HepG2 (cell line): ENCODE data around the gene PSD4. TPM values are rescaled to one million over a fixed set of nuclear protein-coding genes. Genes with fewer than 3 reads are reported as not detected.

Experiments used
- ATAC-seq: fragments of 200-7000 bp; cut with Tn5 transposase; 3 replicates; pipeline ENCODE4 v1.9.1; 2020; ENCODE audit warnings: mild to moderate bottlenecking, moderate library complexity
- BruUV-seq: library from RNA; stranded (reverse); fragments of 400-500 nt; replicated peaks from 2 replicates; lab custom pipeline; 2021; lab: Mats Ljungman, UMichigan
- CTCF ChIA-PET: fragments of 300-600 bp; formaldehyde crosslinking; extraction: SDS; loops from one replicate; lab custom pipeline; 2021; ENCODE audit warnings: low total read pairs, inconsistent platforms, low intra/inter-chr PET ratio; lab: Yijun Ruan, JAX
- POLR2A ChIA-PET: fragments of 350-600 bp; sonication (Branson Sonifier 250); formaldehyde crosslinking; loops from one replicate; lab custom pipeline; 2020; ENCODE audit warnings: antibody characterized with exemption, inconsistent platforms; lab: Yijun Ruan, JAX
- DNase-seq: peaks from one replicate; pipeline ENCODE4 v3.0.0-alpha.2; 2015; ENCODE audit warnings: low spot score
- FAIRE-seq: peaks from 3 replicates; lab custom pipeline; 2011; peaks lifted over from hg19 to GRCh38; lab: Jason Lieb, UNC
- H2AFZ ChIP-seq: one replicate; pipeline ENCODE4 v1.6.1; 2011; ENCODE audit warnings: low read length, inconsistent platforms
- H3K27ac ChIP-seq: fragments of 300-600 bp; 3 replicates; pipeline ENCODE4 v1.8.0; 2011; ENCODE audit warnings: mixed run types, mild to moderate bottlenecking, mixed read lengths, low read length, inconsistent platforms; ENCODE audit not compliant: insufficient read depth; ENCODE audit errors: extremely low read length
- H3K27me3 ChIP-seq, 2 experiments: fragments of 200-600 bp in 1 of 2; 2 replicates in 1 of 2; 3 replicates in 1 of 2; pipeline versions ENCODE4 v1.6.0 to v1.8.0; 2011; ENCODE audit warnings: low read length in 2 of 2, mild to moderate bottlenecking in 2 of 2, moderate library complexity in 2 of 2, inconsistent platforms in 1 of 2; ENCODE audit not compliant: insufficient read depth in 2 of 2, control insufficient read depth in 1 of 2
- H3K36me3 ChIP-seq, 2 experiments: fragments of 200-600 bp in 1 of 2; replicated peaks in 1 of 2; 2 replicates in 1 of 2; 3 replicates in 1 of 2; pipeline versions ENCODE4 v1.5.1 to v1.8.0; 2011; ENCODE audit warnings: low read length in 2 of 2, inconsistent platforms in 1 of 2; ENCODE audit not compliant: insufficient read depth in 2 of 2, control insufficient read depth in 1 of 2
- H3K4me1 ChIP-seq: 2 replicates; pipeline ENCODE4 v1.5.1; 2012; ENCODE audit warnings: low read length, inconsistent platforms; ENCODE audit not compliant: insufficient read depth
- H3K4me2 ChIP-seq: 2 replicates; pipeline ENCODE4 v1.6.0; 2011; ENCODE audit warnings: low read depth, low read length, inconsistent platforms
- H3K4me3 ChIP-seq, 3 experiments: fragments of 200-600 bp in 1 of 3; sonication (generic), shearing (Covaris generic) in 1 of 3; replicated peaks in 1 of 3; 2 replicates each; pipeline ENCODE4 v1.5.1; 2011 to 2016; ENCODE audit warnings: low read length in 3 of 3, inconsistent platforms in 2 of 3, low read depth in 2 of 3, mild to moderate bottlenecking in 2 of 3, control low read depth in 1 of 3, mixed read lengths in 1 of 3; ENCODE audit not compliant: insufficient read depth in 1 of 3
- H3K79me2 ChIP-seq: one replicate; pipeline ENCODE4 v1.6.1; 2011; ENCODE audit warnings: low read length, inconsistent platforms; ENCODE audit not compliant: insufficient read depth
- H3K9ac ChIP-seq: 2 replicates; pipeline ENCODE4 v1.6.0; 2011; ENCODE audit warnings: mild to moderate bottlenecking, low read depth, low read length, inconsistent platforms; ENCODE audit not compliant: insufficient read depth
- H3K9me3 ChIP-seq: 2 replicates; pipeline ENCODE4 v1.5.1; 2012; ENCODE audit warnings: mild to moderate bottlenecking, low read length
- H4K20me1 ChIP-seq: 2 replicates; pipeline ENCODE4 v1.6.0; 2011; ENCODE audit warnings: inconsistent platforms, mild to moderate bottlenecking, low read length, moderate library complexity; ENCODE audit not compliant: insufficient read depth
- ARID4A ChIP-seq: sonication (generic); formaldehyde crosslinking; IDR thresholded peaks from 2 replicates; pipeline ENCODE4 v1.5.0; 2020; ENCODE audit warnings: mild to moderate bottlenecking, missing genetic modification reagents, borderline replicate concordance
- EP300 ChIP-seq, 3 experiments: sonication (generic) in 1 of 3; formaldehyde crosslinking in 1 of 3; IDR thresholded peaks; 2 replicates each; pipeline versions ENCODE4 v1.5.1 to v1.6.1; 2011 to 2020; ENCODE audit warnings: low read depth in 2 of 3, low read length in 2 of 3, borderline replicate concordance in 1 of 3, improper control_type of control experiment in 1 of 3, mild to moderate bottlenecking in 1 of 3, missing genetic modification reagents in 1 of 3, moderate library complexity in 1 of 3
- HNF1B ChIP-seq: sonication (generic); formaldehyde crosslinking; IDR thresholded peaks from 2 replicates; pipeline ENCODE4 v1.5.1; 2020; ENCODE audit warnings: mild to moderate bottlenecking, moderate library complexity, missing genetic modification reagents
- KDM5B ChIP-seq: sonication (generic); formaldehyde crosslinking; IDR thresholded peaks from 2 replicates; pipeline ENCODE4 v1.4.0; 2020; ENCODE audit warnings: missing genetic modification reagents, mild to moderate bottlenecking, borderline replicate concordance
- SAP130 ChIP-seq: IDR thresholded peaks from 2 replicates; pipeline ENCODE4 v1.6.1; 2016; ENCODE audit warnings: low read depth
- TARDBP ChIP-seq: sonication (generic); formaldehyde crosslinking; IDR thresholded peaks from 2 replicates; pipeline ENCODE4 v1.8.0; 2022; ENCODE audit warnings: mild to moderate bottlenecking, missing genetic modification reagents
- ZNF501 ChIP-seq: sonication (generic); formaldehyde crosslinking; IDR thresholded peaks from 2 replicates; pipeline ENCODE4 v1.5.1; 2020; ENCODE audit warnings: mild to moderate bottlenecking, moderate library complexity, missing genetic modification reagents
- WGBS: methylation state at CpG from one replicate; pipeline ENCODE4 v1.1.6; 2017; ENCODE audit warnings: low lambda C conversion rate; 5-methylcytosine and 5-hydroxymethylcytosine counted together
- in situ Hi-C: cut with HindIII; loops from 2 replicates; pipeline ENCODE4 v1.10.0; 2017; ENCODE audit warnings: low pct_unique_long_range_greater_than_20kb; ENCODE audit not compliant: extremely low pct_ligation_motif_present
- intact Hi-C: fragments of 100-400 bp; cut with micrococcal nuclease; formaldehyde crosslinking; loops from one replicate; pipeline ENCODE4 v1.10.0; 2022; ENCODE audit not compliant: unreplicated experiment
- polyA plus RNA-seq, 8 experiments: library from polyadenylated mRNA; depleted of rRNA in 3 of 8; stranded (reverse) in 7 of 8; unstranded in 1 of 8; fragments of >200 nt; fragmentation: Illumina TruSeq in 4 of 8; extraction: Trizol in 4 of 8; gene quantifications; 2 replicates each; pipeline versions ENCODE4 v1.2.1 to v1.2.3, GENCODE V29; 2011 to 2016; ENCODE audit warnings: low read depth in 4 of 8, missing spikeins in 1 of 8, mixed read lengths in 1 of 8; ENCODE audit not compliant: insufficient read depth in 1 of 8
- total RNA-seq, 5 experiments: library from RNA; depleted of rRNA; stranded (reverse); fragments of >200 nt; fragmentation: Illumina TruSeq; extraction: Trizol; gene quantifications; 2 replicates each; pipeline ENCODE4 v1.2.3, GENCODE V29; 2016; ENCODE audit warnings: low read depth in 1 of 5
- TF ChIP-seq, protein P1 (sequence below): IDR thresholded peaks from 2 replicates; pipeline ENCODE4 v1.6.1; 2012; ENCODE audit warnings: inconsistent platforms
- TF ChIP-seq, protein P2 (sequence below): sonication (generic); formaldehyde crosslinking; IDR thresholded peaks from 2 replicates; pipeline ENCODE4 v1.5.1; 2020; ENCODE audit warnings: mild to moderate bottlenecking, missing genetic modification reagents, moderate library complexity

Gene PSD4
- total and polyA plus RNA-seq, 2 of the 13 experiments (the other 11 are each of a cell fraction or from before 2014, with no cell fraction given): 5.8 to 9.4 TPM

- TF ChIP-seq HNF1B (CRISPR knock-in tag) (0 out of 2 replicates have a peak, but pooled peaks have one; percentile 40), ARID4A (0 out of 2 replicates have a peak, but pooled peaks have one; percentile 7), SAP130 (no peak)
- TF ChIP-seq, all 625 proteins: peak for 6
Observed at GRCh38 chr2:113174376-113174750, 592 bp downstream of the PSD4 start (continued).

GRCh38 chr2:113175042-113175628, 1.4 kb downstream of the PSD4 start:
- WGBS: 40% methylated on average over 8 of the region's 8 CpGs
- Histone ChIP-seq H4K20me1 (no peaks in the 10 kb centered on the region), H3K9ac (peak overlapping the region; percentile 48; the same call in 1 of the 2 replicates), H2AFZ (no peak overlapping the region), H3K4me3 (peak overlapping the region in 2 of 3 experiments; percentile 42 to 59; a peak in 1 of 6 replicates), H3K4me2 (peak overlapping the region; percentile 63), H3K79me2 (no peaks in the 10 kb centered on the region), H3K27ac (no peak overlapping the region), H3K4me1 (peaks cover 70% of the 10 kb centered on the region), H3K9me3 (no peaks in the 10 kb centered on the region), H3K36me3 (no peaks in the 10 kb centered on the region), H3K27me3 (peaks cover 0 to 4% of the 10 kb centered on the region in 2 experiments; a peak in 2 of 5 replicates)
- no peak for FAIRE-seq
- intact Hi-C loops: no loop called here
- BruUV-seq: no TSS peak
- no peak for DNase-seq
- in situ Hi-C loops: no loop called here
- ATAC-seq: peak; percentile 46
- CTCF ChIA-PET: no interaction called here
- POLR2A ChIA-PET: interaction anchor here (0.9 to 5.2 kb wide), 8 partner anchors 8 to 87 kb away, joined by 3 to 36 read pairs (median 7); partner anchors contain the start of gene IL1RN
- TF ChIP-seq EP300 (IDR thresholded peaks at IDR 0.05; ENCODE audit: low read depth in 2 of 2, low read length in 2 of 2) (no peak), EP300 (CRISPR knock-in tag; IDR thresholded peaks at IDR 0.05; ENCODE audit: borderline replicate concordance) (no peak), ZNF501 (peak; percentile 22; the same call in 1 of the 2 replicates), KDM5B (CRISPR knock-in tag) (0 out of 2 replicates have a peak, but pooled peaks have one; percentile 19), TARDBP (CRISPR knock-in tag) (no peak)
- TF ChIP-seq, protein P1, sequence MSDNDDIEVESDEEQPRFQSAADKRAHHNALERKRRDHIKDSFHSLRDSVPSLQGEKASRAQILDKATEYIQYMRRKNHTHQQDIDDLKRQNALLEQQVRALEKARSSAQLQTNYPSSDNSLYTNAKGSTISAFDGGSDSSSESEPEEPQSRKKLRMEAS: no peak
- TF ChIP-seq, protein P2, sequence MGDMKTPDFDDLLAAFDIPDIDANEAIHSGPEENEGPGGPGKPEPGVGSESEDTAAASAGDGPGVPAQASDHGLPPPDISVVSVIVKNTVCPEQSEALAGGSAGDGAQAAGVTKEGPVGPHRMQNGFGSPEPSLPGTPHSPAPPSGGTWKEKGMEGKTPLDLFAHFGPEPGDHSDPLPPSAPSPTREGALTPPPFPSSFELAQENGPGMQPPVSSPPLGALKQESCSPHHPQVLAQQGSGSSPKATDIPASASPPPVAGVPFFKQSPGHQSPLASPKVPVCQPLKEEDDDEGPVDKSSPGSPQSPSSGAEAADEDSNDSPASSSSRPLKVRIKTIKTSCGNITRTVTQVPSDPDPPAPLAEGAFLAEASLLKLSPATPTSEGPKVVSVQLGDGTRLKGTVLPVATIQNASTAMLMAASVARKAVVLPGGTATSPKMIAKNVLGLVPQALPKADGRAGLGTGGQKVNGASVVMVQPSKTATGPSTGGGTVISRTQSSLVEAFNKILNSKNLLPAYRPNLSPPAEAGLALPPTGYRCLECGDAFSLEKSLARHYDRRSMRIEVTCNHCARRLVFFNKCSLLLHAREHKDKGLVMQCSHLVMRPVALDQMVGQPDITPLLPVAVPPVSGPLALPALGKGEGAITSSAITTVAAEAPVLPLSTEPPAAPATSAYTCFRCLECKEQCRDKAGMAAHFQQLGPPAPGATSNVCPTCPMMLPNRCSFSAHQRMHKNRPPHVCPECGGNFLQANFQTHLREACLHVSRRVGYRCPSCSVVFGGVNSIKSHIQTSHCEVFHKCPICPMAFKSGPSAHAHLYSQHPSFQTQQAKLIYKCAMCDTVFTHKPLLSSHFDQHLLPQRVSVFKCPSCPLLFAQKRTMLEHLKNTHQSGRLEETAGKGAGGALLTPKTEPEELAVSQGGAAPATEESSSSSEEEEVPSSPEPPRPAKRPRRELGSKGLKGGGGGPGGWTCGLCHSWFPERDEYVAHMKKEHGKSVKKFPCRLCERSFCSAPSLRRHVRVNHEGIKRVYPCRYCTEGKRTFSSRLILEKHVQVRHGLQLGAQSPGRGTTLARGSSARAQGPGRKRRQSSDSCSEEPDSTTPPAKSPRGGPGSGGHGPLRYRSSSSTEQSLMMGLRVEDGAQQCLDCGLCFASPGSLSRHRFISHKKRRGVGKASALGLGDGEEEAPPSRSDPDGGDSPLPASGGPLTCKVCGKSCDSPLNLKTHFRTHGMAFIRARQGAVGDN: peak; percentile 50
